Right atrium auricular region (tissue), 2 donors: ENCODE measurements around the gene BGLAP. TPM values are rescaled to one million over a fixed set of nuclear protein-coding genes. Genes with fewer than 3 reads are reported as not detected.

Experiments used
- DNase-seq: peaks from one replicate; pipeline ENCODE4 v3.0.0-alpha.2; 2019; ENCODE audit warnings: low spot score
- H3K27ac ChIP-seq, 2 donors: fragments of 200-600 bp; sonication (generic); 1 replicate in 1 of 2; 2 replicates in 1 of 2; pipeline ENCODE4 v1.5.1; 2016 to 2019
- H3K27me3 ChIP-seq, 2 donors: fragments of 200-600 bp; sonication (generic); one replicate each; pipeline versions ENCODE4 v1.5.1 to v1.6.0; 2017 to 2019
- H3K36me3 ChIP-seq: fragments of 200-600 bp; sonication (generic); one replicate; pipeline ENCODE4 v1.5.1; 2016
- H3K4me1 ChIP-seq, 2 donors: fragments of 200-600 bp; sonication (generic); one replicate each; pipeline versions ENCODE4 v1.5.1 to v1.6.0; 2017 to 2019
- H3K4me3 ChIP-seq, 2 donors: fragments of 200-600 bp; sonication (generic); 1 replicate in 1 of 2; 2 replicates in 1 of 2; pipeline ENCODE4 v1.5.1; 2017 to 2019; ENCODE audit warnings: mild to moderate bottlenecking in 1 of 2, moderate library complexity in 1 of 2
- H3K9me3 ChIP-seq, 2 donors: fragments of 200-600 bp; sonication (generic); one replicate each; pipeline ENCODE4 v1.5.1; 2019
- total RNA-seq, 2 donors: library from RNA; depleted of rRNA; stranded (reverse); fragments of >200 nt; gene quantifications; one replicate each; pipeline ENCODE4 v1.1.0, GENCODE V29; 2016
- TF ChIP-seq, protein P1 (sequence below), 2 donors: fragments of 200-600 bp; sonication (generic); IDR thresholded peaks; one replicate each; pipeline ENCODE4 v1.5.1; 2019; ENCODE audit warnings: antibody characterized with exemption in 2 of 2

BGLAP gene
- total RNA-seq, 2 donors from 2014 or later: not detected

DNA sequence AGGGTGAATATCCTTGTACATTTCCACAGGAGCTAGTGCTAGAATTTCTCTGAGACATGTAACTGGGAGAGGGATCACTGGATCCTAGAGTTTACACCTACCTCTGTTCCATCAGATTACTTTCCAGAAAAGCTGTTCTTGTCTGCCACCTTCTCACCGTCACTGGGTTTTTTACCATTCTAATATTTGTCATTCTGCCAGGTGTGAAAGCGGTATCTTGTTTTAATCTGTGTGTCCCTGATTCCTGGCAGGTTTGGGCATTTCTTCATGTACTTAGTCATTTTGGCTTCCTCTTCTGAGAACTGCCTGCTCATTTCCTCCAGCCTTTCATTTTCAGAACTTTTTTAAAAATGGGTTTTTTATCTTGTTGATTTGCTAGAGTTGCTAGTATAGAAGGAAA, 24.1 kb upstream of the BGLAP start:
- Histone ChIP-seq H3K4me3 (no peak overlapping the region), H3K4me1 (peaks cover 0 to 28% of the 10 kb centered on the region in 2 donors), H3K36me3 (peaks cover 18% of the 10 kb centered on the region), H3K27me3 (no peaks in the 10 kb centered on the region), H3K27ac (peak overlapping the region in 1 of 2 donors; percentile 57), H3K9me3 (no peaks in the 10 kb centered on the region)
- TF ChIP-seq, protein P1, sequence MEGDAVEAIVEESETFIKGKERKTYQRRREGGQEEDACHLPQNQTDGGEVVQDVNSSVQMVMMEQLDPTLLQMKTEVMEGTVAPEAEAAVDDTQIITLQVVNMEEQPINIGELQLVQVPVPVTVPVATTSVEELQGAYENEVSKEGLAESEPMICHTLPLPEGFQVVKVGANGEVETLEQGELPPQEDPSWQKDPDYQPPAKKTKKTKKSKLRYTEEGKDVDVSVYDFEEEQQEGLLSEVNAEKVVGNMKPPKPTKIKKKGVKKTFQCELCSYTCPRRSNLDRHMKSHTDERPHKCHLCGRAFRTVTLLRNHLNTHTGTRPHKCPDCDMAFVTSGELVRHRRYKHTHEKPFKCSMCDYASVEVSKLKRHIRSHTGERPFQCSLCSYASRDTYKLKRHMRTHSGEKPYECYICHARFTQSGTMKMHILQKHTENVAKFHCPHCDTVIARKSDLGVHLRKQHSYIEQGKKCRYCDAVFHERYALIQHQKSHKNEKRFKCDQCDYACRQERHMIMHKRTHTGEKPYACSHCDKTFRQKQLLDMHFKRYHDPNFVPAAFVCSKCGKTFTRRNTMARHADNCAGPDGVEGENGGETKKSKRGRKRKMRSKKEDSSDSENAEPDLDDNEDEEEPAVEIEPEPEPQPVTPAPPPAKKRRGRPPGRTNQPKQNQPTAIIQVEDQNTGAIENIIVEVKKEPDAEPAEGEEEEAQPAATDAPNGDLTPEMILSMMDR (IDR thresholded peaks at IDR 0.05): no peak
- no peak for DNase-seq

DNA sequence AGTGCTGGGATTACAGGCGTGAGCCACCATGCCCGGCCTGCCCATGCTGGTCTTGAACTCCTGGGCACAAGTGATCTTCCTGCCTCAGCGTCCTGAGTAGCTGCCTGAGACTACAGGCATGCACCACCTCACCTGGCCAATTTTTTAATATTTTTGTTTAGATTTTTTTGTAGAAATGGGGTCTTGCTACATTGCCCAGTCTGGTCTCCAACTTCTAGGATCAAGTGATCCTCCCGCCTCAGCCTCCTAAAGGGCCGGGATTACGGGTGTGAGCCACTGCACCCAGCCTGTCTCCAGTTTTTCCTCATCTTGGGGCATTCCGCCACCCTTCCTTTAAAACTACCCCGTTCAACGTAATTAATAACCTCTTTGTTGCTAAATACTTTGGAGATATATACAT, 21.8 kb upstream of the BGLAP start:
- TF ChIP-seq, protein P1 (IDR thresholded peaks at IDR 0.05): no peak
- DNase-seq: no peak
- H3K4me1 ChIP-seq: peaks cover 0 to 16% of the 10 kb centered on the region in 2 donors
- H3K27ac ChIP-seq: no peak overlapping the region
- H3K27me3 ChIP-seq: no peaks in the 10 kb centered on the region
- no peak overlapping the region for H3K4me3 ChIP-seq
- H3K36me3 ChIP-seq: peaks cover 33% of the 10 kb centered on the region
- H3K9me3 ChIP-seq: no peaks in the 10 kb centered on the region

DNA sequence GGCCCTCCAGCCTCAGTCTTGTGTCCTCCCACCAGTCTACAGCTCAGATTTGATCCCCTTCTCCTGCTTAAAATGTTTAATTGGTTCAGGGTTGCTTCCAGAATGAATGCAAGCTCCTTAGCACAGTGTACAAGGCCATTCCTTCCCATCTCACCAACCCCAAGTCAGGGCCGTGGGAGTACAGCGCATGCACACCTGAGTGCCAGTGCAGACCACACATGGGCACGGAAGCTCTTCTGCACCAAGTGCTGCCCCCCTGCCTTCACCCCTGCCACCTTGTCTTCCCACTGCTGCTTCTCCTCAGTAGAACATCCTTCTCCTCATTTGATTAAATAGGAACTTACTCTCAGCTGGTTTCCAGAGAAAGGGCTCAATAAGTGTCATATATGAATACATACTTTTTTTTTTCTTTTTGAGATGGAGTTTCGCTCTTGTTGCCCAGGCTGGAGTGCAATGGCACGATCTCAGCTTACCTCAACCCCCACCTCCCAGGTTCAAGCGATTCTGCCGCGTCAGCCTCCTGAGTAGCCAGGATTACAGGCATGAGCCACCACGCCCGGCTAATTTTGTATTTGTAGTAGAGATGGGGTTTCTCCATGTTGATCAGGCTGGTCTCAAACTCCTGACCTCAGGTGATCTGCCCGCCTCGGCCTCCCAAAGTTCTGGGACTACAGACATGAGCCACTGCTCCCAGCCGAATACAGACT, 19.8 kb upstream of the BGLAP start:
- no peak for DNase-seq
- H3K4me3 ChIP-seq: no peak overlapping the region

DNA sequence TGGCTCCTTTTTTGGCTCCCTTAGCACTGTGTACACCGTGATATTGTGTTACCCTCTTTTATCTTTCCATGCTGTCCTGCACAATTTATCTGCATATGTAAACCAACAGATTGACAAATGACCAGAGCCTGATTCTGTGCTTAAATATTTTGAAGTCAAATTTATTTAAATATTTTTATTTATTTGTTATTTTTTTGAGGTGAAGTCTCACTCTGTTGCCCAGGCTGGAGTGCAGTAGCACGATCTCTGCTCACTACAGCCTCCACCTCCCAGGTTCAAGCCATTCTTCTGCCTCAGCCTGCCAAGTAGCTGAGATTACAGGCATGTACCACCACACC, 16.3 kb upstream of the BGLAP start:
- DNase-seq: no peak
- TF ChIP-seq, protein P1 (IDR thresholded peaks at IDR 0.05): peak in 1 of 2 donors; percentile 21
- Histone ChIP-seq H3K9me3 (no peaks in the 10 kb centered on the region), H3K4me3 (no peak overlapping the region), H3K27ac (no peak overlapping the region), H3K4me1 (peaks cover 0 to 9% of the 10 kb centered on the region in 2 donors), H3K36me3 (peaks cover 49% of the 10 kb centered on the region), H3K27me3 (no peaks in the 10 kb centered on the region)

More for the DNA sequence above, 19.8 kb upstream of the BGLAP start:
- H3K9me3 ChIP-seq: no peaks in the 10 kb centered on the region
- TF ChIP-seq, protein P1 (IDR thresholded peaks at IDR 0.05): no peak
- no peak overlapping the region for H3K27ac ChIP-seq
- H3K27me3 ChIP-seq: no peaks in the 10 kb centered on the region
- peaks cover 0 to 21% of the 10 kb centered on the region in 2 donors for H3K4me1 ChIP-seq
- H3K36me3 ChIP-seq: peaks cover 47% of the 10 kb centered on the region

DNA sequence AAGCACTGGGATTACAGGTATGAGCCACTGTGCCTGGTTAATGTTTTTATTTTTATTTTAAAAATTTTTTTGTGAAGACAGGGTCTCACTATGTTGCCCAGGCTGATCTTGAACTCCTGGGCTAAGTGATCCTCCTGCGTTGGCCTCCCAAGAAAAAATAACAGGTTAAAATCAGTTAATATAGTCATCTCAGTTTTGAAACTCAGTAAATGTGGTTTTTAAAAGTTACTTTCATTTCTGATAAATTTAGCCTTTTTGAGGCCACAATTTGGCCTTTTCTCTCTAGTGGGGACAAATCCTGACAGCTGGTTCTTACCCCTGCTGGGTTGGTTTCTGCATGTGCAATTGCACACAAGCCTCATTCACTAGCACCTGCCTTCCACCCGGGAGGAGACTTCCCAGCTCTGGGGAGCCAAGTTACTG, 15.9 kb upstream of the BGLAP start:
- DNase-seq: no peak
- Histone ChIP-seq H3K4me3 (no peak overlapping the region), H3K27me3 (no peaks in the 10 kb centered on the region), H3K9me3 (no peaks in the 10 kb centered on the region), H3K36me3 (peaks cover 44% of the 10 kb centered on the region), H3K27ac (no peak overlapping the region), H3K4me1 (peaks cover 0 to 9% of the 10 kb centered on the region in 2 donors)
- TF ChIP-seq, protein P1 (IDR thresholded peaks at IDR 0.05): no peak

DNA sequence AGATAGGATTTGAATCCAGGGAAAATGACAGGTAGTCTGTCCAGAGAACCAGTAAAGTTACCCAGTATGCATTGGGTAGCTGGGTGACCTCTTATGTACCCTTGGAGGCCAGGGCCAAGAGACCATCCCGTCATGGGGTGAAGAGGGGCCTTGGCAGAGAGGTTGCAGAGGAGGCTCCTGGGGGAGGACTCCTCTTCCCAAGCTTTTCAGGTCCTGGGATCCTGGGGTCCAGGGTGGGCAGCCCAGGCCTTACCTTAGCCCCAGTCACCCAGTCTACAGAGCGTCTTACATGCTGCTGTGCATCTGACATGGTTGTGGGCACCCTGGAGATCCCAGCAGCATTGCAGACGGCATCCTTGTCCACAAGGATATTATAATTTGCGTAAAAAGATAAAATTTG, 15.2 kb upstream of the BGLAP start:
- Histone ChIP-seq H3K27me3 (no peaks in the 10 kb centered on the region), H3K4me3 (no peak overlapping the region), H3K36me3 (peaks cover 37% of the 10 kb centered on the region), H3K9me3 (no peaks in the 10 kb centered on the region), H3K4me1 (peaks cover 0 to 9% of the 10 kb centered on the region in 2 donors), H3K27ac (no peak overlapping the region)
- no peak for DNase-seq
- TF ChIP-seq, protein P1 (IDR thresholded peaks at IDR 0.05): no peak
